BE2C (cell line): Measurements from ENCODE around the gene CNTLN.
A peak's percentile ranks its signal among the peaks of the same experiment; 100 is the strongest.
"Not testable (repeated sequence)": the region's sequence is repeated elsewhere in the genome, so short reads cannot be mapped to it uniquely, and the experiment has no call there.

Experiments
- DNase-seq: peaks from one replicate; pipeline ENCODE4 v3.0.0-alpha.2; 2020
- H3K27me3 ChIP-seq: fragments of 250-450 bp; sonication (Bioruptor Pico); 2 replicates; pipeline ENCODE4 v1.5.1; 2020; ENCODE audit warnings: mild to moderate bottlenecking
- H3K36me3 ChIP-seq: fragments of 250-450 bp; sonication (Bioruptor Pico); 2 replicates; pipeline ENCODE4 v1.5.1; 2020; ENCODE audit warnings: mild to moderate bottlenecking
- H3K4me1 ChIP-seq: fragments of 250-450 bp; sonication (Bioruptor Pico); 2 replicates; pipeline ENCODE4 v1.5.1; 2020
- H3K4me3 ChIP-seq: 2 replicates; pipeline ENCODE4 v1.5.1; 2011; ENCODE audit warnings: low read depth, low read length
- H3K9me3 ChIP-seq: fragments of 250-450 bp; sonication (Bioruptor Pico); 2 replicates; pipeline ENCODE4 v1.5.1; 2020
- CTCF ChIP-seq: IDR thresholded peaks from 2 replicates; pipeline ENCODE4 v1.5.1; 2012; ENCODE audit warnings: mild to moderate bottlenecking, low read depth, low read length

CNTLN gene

GRCh38 chr9:17328331-17328730 lies 193.5 kb downstream of the CNTLN start:
- Histone ChIP-seq H3K27me3 (no peaks in the 10 kb centered on the region), H3K4me1 (peaks cover 5% of the 10 kb centered on the region), H3K36me3 (no peaks in the 10 kb centered on the region), H3K4me3 (no peak overlapping the region), H3K9me3 (no peaks in the 10 kb centered on the region)
- no peak for TF ChIP-seq CTCF
- DNase-seq: no peak

GRCh38 chr9:17330097-17330496 lies 195.3 kb downstream of the CNTLN start:
- no peak for DNase-seq
- Histone ChIP-seq H3K4me1 (no peaks in the 10 kb centered on the region), H3K36me3 (no peaks in the 10 kb centered on the region), H3K27me3 (no peaks in the 10 kb centered on the region), H3K4me3 (no peak overlapping the region), H3K9me3 (no peaks in the 10 kb centered on the region)
- no peak for TF ChIP-seq CTCF

- TF ChIP-seq CTCF: no peak
- no peaks in the 10 kb centered on the region for H3K9me3 ChIP-seq
Observed at GRCh38 chr9:17332115-17332514, 197.3 kb downstream of the CNTLN start.

GRCh38 chr9:17339156-17339555 lies 204.3 kb downstream of the CNTLN start:
- peaks cover 5% of the 10 kb centered on the region for H3K36me3 ChIP-seq
- no peaks in the 10 kb centered on the region for H3K27me3 ChIP-seq
- TF ChIP-seq CTCF: no peak
- H3K9me3 ChIP-seq: no peaks in the 10 kb centered on the region; the same call in 1 of the 2 replicates
- peaks cover 8% of the 10 kb centered on the region for H3K4me1 ChIP-seq
- H3K4me3 ChIP-seq: no peak overlapping the region
- no peak for DNase-seq

More at GRCh38 chr9:17332115-17332514, 197.3 kb downstream of the CNTLN start:
- no peaks in the 10 kb centered on the region for H3K27me3 ChIP-seq
- no peak for DNase-seq
- no peaks in the 10 kb centered on the region for H3K36me3 ChIP-seq
- H3K4me3 ChIP-seq: no peak overlapping the region
- H3K4me1 ChIP-seq: no peaks in the 10 kb centered on the region

- H3K9me3 ChIP-seq: no peaks in the 10 kb centered on the region; the same call in 1 of the 2 replicates
- no peaks in the 10 kb centered on the region for H3K27me3 ChIP-seq
- no peak for TF ChIP-seq CTCF
- DNase-seq: peak; percentile 15
- H3K4me3 ChIP-seq: no peak overlapping the region
- H3K4me1 ChIP-seq: peaks cover 8% of the 10 kb centered on the region
- peaks cover 5% of the 10 kb centered on the region for H3K36me3 ChIP-seq
Observed at GRCh38 chr9:17342696-17343095, 207.9 kb downstream of the CNTLN start.

- DNase-seq: no peak
- no peaks in the 10 kb centered on the region for H3K27me3 ChIP-seq
- TF ChIP-seq CTCF: no peak
- H3K9me3 ChIP-seq: no peaks in the 10 kb centered on the region
- no peak overlapping the region for H3K4me3 ChIP-seq
- H3K4me1 ChIP-seq: no peaks in the 10 kb centered on the region; the same call in 1 of the 2 replicates
- H3K36me3 ChIP-seq: no peaks in the 10 kb centered on the region
Observed at GRCh38 chr9:17349831-17350230, 215.0 kb downstream of the CNTLN start.

- H3K27me3 ChIP-seq, H3K36me3 ChIP-seq, H3K9me3 ChIP-seq, H3K4me1 ChIP-seq, H3K4me3 ChIP-seq, DNase-seq: not testable (repeated sequence)
Observed at GRCh38 chr9:17354006-17354405, 219.2 kb downstream of the CNTLN start.
